Activated T-helper 1 cell treated with anti-CD3 and anti-CD28 coated beads, Interleukin-12 subunit alpha, Interleukin-12 subunit beta, Interleukin-2, Interleukin-4 antibody, amounts not matched to agents 30 ng/mL and 10 ng/mL and 1 ng/mL, durations not matched to agents 14 hours and 24 hours and 36 hours (primary cell): Measurements from ENCODE around the gene IL20. TPM values are rescaled to one million over a fixed set of nuclear protein-coding genes. Genes with fewer than 3 reads are reported as not detected.
A peak's percentile ranks its signal among the peaks of the same experiment; 100 is the strongest.

Experiments
- DNase-seq: peaks from one replicate; pipeline ENCODE4 v3.0.0; 2021; ENCODE audit warnings: low spot score
- H3K27ac Mint-ChIP-seq: one replicate; pipeline ENCODE4 v1.8.0; 2021; ENCODE audit warnings: mild to moderate bottlenecking, mixed read lengths
- H3K27me3 Mint-ChIP-seq: one replicate; pipeline ENCODE4 v1.8.0; 2022; ENCODE audit warnings: mild to moderate bottlenecking, moderate library complexity, mixed read lengths; ENCODE audit not compliant: insufficient read depth
- H3K36me3 Mint-ChIP-seq: one replicate; pipeline ENCODE4 v1.8.0; 2021; ENCODE audit warnings: low read depth, mixed read lengths
- H3K4me1 Mint-ChIP-seq: one replicate; pipeline ENCODE4 v1.8.0; 2021; ENCODE audit warnings: low read depth, mixed read lengths
- H3K4me3 Mint-ChIP-seq: one replicate; pipeline ENCODE4 v1.8.0; 2021; ENCODE audit warnings: mild to moderate bottlenecking, moderate library complexity, mixed read lengths
- H3K9me3 Mint-ChIP-seq: one replicate; pipeline ENCODE4 v1.8.0; 2021; ENCODE audit warnings: mixed read lengths
- intact Hi-C: fragments of 100-400 bp; cut with micrococcal nuclease; formaldehyde crosslinking; loops from one replicate; pipeline ENCODE4 v1.15.1; 2024
- total RNA-seq: library from RNA; stranded (reverse); gene quantifications from 2 replicates; pipeline ENCODE4 v1.2.3, GENCODE V29; 2022

Gene IL20
- total RNA-seq, 1 donor from 2014 or later, result not detected

DNA sequence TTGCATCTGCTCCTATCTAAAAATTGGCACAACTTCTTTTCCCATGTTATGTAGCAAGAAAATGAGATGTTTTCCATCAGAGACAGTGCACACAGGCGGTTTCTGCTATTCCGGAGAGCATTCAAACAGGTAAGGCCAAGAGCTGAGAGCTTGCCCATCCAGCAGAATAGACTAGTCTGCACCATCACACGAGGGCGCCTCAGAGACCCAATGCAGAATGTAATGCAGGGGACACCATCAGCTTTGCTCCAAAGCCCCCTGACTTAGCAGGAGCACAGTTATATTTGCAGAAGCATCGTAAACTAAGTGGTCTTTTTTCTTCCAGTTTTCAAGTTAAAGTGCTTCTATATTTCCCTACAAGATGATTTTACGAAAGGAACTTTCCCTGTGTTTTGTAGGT is 36.5 kb downstream of the IL20 start:
- H3K9me3 Mint-ChIP-seq, result no peaks in the 10 kb centered on the region
- H3K4me1 Mint-ChIP-seq, result peaks cover 69% of the 10 kb centered on the region
- no peak overlapping the region for H3K27ac Mint-ChIP-seq
- intact Hi-C loops, result loop anchor here (10.0 kb wide), 1 partner anchor 397 kb away; the partner anchor contains the start of gene RASSF5
- H3K4me3 Mint-ChIP-seq, result no peak overlapping the region
- no peaks in the 10 kb centered on the region for H3K27me3 Mint-ChIP-seq
- no peak for DNase-seq
- peaks cover 43% of the 10 kb centered on the region for H3K36me3 Mint-ChIP-seq

DNA sequence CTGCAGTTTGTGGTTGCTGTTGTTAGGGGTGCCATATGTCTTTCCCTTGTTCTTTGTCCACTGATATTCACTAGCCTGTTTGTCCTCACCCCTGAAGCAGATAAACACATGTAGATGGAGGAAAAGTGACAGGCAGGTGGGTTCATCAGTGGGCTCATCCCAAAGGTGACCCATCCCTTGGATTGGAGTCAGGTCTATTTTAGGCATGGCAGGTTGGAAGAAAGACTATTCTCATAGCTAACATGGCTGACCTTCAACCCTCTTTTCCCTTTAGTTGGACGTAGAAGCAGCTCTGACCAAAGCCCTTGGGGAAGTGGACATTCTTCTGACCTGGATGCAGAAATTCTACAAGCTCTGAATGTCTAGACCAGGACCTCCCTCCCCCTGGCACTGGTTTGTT is 37.3 kb downstream of the IL20 start:
- Mint-ChIP-seq H3K4me3 (no peak overlapping the region), H3K27me3 (no peaks in the 10 kb centered on the region), H3K27ac (no peak overlapping the region), H3K9me3 (no peaks in the 10 kb centered on the region), H3K4me1 (peaks cover 63% of the 10 kb centered on the region), H3K36me3 (peaks cover 43% of the 10 kb centered on the region)
- no peak for DNase-seq
- intact Hi-C loops, result loop anchor here (10.0 kb wide), 1 partner anchor 398 kb away; the partner anchor contains the start of gene RASSF5

- intact Hi-C loops, result loop anchor here (1.0 to 10.0 kb wide), 3 partner anchors 9 to 399 kb away; partner anchors contain the start of gene RASSF5
- Mint-ChIP-seq H3K27me3 (no peaks in the 10 kb centered on the region), H3K36me3 (peaks cover 50% of the 10 kb centered on the region), H3K4me3 (no peak overlapping the region), H3K4me1 (peaks cover 63% of the 10 kb centered on the region), H3K27ac (no peak overlapping the region), H3K9me3 (no peaks in the 10 kb centered on the region)
- DNase-seq, result no peak
Observed at GRCh38 chr1:206903687-206904086, 38.3 kb downstream of the IL20 start.

DNA sequence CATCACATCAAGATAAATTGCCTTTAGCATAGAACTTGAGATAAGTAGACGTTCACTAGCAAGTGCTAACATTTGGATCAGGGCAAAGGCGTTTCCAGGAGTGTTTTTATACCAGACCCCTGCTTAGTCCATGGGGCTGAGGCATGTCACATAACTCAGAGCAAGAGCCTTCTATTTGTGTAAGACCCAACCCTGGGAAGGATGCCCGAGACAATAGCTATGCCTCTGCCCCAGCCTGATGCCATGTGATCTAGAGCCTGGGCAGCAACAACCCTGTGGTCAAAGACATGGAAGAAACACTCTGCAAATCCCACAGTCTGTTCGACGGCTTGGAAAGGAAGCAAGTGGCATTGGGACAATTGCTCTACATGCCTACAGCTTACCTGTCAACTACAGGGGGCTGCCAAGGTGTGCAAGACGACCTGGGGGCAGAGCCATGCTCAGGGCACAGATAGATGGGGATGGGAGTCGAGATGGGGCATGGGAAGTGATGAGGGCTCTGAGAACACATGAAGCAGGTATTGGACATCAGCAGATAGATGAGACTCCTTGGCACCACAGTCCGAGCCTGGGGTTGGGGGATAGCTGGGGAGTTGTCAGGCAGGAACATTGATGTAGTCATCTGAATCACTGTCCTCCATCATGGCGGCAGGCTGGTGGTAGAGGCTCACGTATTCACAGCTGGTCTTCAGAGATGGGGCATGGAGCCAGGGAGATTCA is 39.2 kb downstream of the IL20 start:
- Mint-ChIP-seq H3K27ac (peak overlapping the region; percentile 69), H3K36me3 (peaks cover 53% of the 10 kb centered on the region)
- intact Hi-C loops, result loop anchor here (1.0 to 10.0 kb wide), 4 partner anchors 7 to 400 kb away; partner anchors contain the start of genes IL24 and RASSF5

DNA sequence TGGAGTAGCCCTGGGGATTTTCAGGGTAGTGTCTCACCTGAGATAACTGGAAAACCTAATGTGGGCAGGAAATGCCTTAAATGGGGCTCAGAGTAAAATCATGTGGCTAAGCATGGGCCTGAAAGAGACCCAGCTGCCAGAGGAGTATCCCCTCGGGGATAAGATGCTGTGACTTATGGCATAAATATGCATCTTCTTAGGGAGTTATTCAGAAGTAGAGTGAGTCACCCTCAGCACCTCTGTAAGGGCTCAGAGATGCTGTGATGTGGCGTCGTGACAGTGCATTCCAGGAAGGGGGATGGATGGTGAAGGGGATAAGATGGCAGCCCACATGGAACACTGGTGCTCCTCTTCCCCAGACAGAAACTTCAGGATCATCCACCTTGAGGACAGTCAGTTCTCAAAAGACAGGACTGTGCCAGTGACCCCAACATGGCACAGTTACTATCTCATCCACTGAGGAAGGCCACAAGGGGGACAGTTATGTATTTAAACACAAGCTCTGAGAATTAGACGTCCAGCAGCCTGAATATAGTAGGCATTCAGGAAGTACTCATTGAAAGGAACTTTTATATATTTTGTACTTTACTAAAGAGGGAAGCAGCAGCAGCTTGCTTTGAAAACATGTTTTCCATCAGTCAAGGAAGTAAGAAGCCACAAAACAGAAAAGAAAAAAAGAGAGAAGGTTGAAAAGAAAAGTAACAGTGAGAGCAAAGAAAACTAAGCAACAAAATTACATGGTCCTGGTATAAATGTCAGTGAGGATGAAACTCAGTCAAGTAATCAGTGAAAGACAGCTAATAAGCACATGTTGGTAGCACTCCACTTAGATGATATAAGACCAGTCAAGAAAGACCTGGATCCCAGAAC is 40.1 kb downstream of the IL20 start:
- H3K36me3 Mint-ChIP-seq, result peaks cover 55% of the 10 kb centered on the region
- peaks cover 62% of the 10 kb centered on the region for H3K4me1 Mint-ChIP-seq
- intact Hi-C loops, result loop anchor here (1.0 to 10.0 kb wide), 3 partner anchors 8 to 401 kb away; partner anchors contain the start of genes IL24 and RASSF5
- DNase-seq, result no peak
- no peaks in the 10 kb centered on the region for H3K27me3 Mint-ChIP-seq
- no peaks in the 10 kb centered on the region for H3K9me3 Mint-ChIP-seq
- H3K27ac Mint-ChIP-seq, result peak overlapping the region; percentile 69
- H3K4me3 Mint-ChIP-seq, result peak overlapping the region; percentile 48

More for the DNA sequence above, 39.2 kb downstream of the IL20 start:
- DNase-seq, result no peak
- Mint-ChIP-seq H3K9me3 (no peaks in the 10 kb centered on the region), H3K27me3 (no peaks in the 10 kb centered on the region), H3K4me1 (peaks cover 64% of the 10 kb centered on the region), H3K4me3 (peak overlapping the region; percentile 48)

- Mint-ChIP-seq H3K9me3 (no peaks in the 10 kb centered on the region), H3K4me1 (peaks cover 65% of the 10 kb centered on the region), H3K4me3 (peak overlapping the region; percentile 66), H3K27ac (no peak overlapping the region), H3K36me3 (peaks cover 58% of the 10 kb centered on the region), H3K27me3 (peaks cover 3% of the 10 kb centered on the region)
- DNase-seq, result no peak
- intact Hi-C loops, result loop anchor here (10.0 kb wide), 1 partner anchor 403 kb away; the partner anchor contains the start of gene RASSF5
Observed at GRCh38 chr1:206907304-206907991, 42.0 kb downstream of the IL20 start.

GRCh38 chr1:206908038-206908437 is 42.6 kb downstream of the IL20 start:
- no peaks in the 10 kb centered on the region for H3K9me3 Mint-ChIP-seq
- DNase-seq, result no peak
- intact Hi-C loops, result loop anchor here (10.0 kb wide), 1 partner anchor 403 kb away; the partner anchor contains the start of gene RASSF5
- H3K4me1 Mint-ChIP-seq, result peaks cover 71% of the 10 kb centered on the region
- no peak overlapping the region for H3K27ac Mint-ChIP-seq
- H3K36me3 Mint-ChIP-seq, result peaks cover 57% of the 10 kb centered on the region
- peak overlapping the region; percentile 66 for H3K4me3 Mint-ChIP-seq
- peaks cover 3% of the 10 kb centered on the region for H3K27me3 Mint-ChIP-seq

DNA sequence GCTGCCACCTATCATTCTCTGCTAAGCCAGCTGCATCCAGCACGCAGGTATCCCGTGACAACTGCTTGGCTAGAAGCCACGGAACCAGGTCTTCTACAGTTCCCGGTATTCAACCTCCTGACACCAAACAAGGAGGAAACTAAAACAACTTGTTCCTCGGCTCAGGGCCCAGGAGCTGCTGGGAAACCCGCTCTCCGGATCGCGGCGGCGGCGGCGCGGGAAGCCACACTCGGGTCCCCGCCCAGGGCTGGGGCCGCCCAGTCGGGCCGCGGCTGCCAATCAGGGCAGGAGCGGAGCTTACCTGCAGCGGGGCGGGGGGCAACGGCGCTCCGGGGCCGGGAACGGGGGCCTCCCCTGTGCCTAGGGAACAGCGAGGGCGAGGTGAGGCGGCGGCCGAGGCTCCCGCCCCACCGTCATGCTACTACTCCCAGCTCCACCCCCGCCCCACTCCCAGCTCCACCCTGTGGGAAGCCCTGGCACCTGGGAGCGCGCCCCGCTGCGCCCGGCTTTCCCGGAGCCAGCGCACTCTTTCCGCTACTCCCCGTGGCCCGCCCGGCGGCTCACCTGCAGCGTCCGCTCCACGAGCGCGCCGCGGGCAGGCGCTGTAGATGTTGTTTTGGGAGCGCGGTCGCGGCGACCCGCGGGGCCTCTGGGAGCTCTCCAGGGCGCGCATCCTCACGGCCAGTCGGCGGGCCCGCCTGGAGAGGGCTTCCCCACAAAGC is 43.9 kb downstream of the IL20 start:
- peaks cover 57% of the 10 kb centered on the region for H3K36me3 Mint-ChIP-seq
- no peak overlapping the region for H3K27ac Mint-ChIP-seq
- peak overlapping the region; percentile 69 for H3K4me3 Mint-ChIP-seq
- DNase-seq, result no peak
- intact Hi-C loops, result loop anchor here (10.0 kb wide), 1 partner anchor 405 kb away; the partner anchor contains the start of gene RASSF5
- H3K27me3 Mint-ChIP-seq, result peaks cover 3% of the 10 kb centered on the region
- H3K9me3 Mint-ChIP-seq, result no peaks in the 10 kb centered on the region
- peaks cover 61% of the 10 kb centered on the region for H3K4me1 Mint-ChIP-seq

DNA sequence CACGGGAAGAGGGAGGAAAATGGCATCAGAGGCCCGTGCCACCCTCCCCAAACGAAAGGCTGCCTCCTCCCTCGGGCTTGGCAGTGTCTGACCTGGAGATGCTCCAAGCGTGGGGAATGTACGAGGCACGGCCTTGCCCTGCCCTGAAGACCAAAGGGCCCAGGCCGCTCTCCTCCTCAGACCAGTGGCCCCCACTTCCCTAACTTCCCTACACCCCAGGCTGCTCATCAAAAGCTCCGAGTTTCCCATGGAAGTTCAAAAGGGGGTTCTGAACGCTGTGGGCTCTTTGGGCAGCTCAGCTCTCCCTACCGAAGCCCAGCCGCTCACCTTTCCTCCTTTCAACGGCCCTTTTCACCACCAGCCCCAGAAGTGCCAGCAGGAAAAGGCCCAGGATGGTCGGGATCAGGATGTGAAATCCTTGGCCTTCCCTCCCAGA is 44.5 kb downstream of the IL20 start:
- H3K27me3 Mint-ChIP-seq, result peaks cover 3% of the 10 kb centered on the region
- H3K36me3 Mint-ChIP-seq, result peaks cover 54% of the 10 kb centered on the region
- peaks cover 60% of the 10 kb centered on the region for H3K4me1 Mint-ChIP-seq
- intact Hi-C loops, result loop anchor here (5.0 to 10.0 kb wide), 2 partner anchors 405 to 587 kb away; partner anchors contain the start of genes CR1 and RASSF5
- peak overlapping the region; percentile 32 for H3K4me3 Mint-ChIP-seq
- no peaks in the 10 kb centered on the region for H3K9me3 Mint-ChIP-seq
- DNase-seq, result no peak
- H3K27ac Mint-ChIP-seq, result no peak overlapping the region

GRCh38 chr1:206911064-206911663 is 45.7 kb downstream of the IL20 start:
- intact Hi-C loops, result loop anchor here (1.0 to 5.0 kb wide), 3 partner anchors 17 to 586 kb away; partner anchors contain the start of gene CR1
- H3K36me3 Mint-ChIP-seq, result peaks cover 53% of the 10 kb centered on the region
- H3K4me1 Mint-ChIP-seq, result peaks cover 60% of the 10 kb centered on the region
- H3K27ac Mint-ChIP-seq, result no peak overlapping the region
- H3K27me3 Mint-ChIP-seq, result peaks cover 3% of the 10 kb centered on the region
- no peak overlapping the region for H3K4me3 Mint-ChIP-seq
- DNase-seq, result no peak
- no peaks in the 10 kb centered on the region for H3K9me3 Mint-ChIP-seq

GRCh38 chr1:206912445-206913095 is 47.1 kb downstream of the IL20 start:
- peak; percentile 49 for DNase-seq
- H3K9me3 Mint-ChIP-seq, result no peaks in the 10 kb centered on the region
- peaks cover 3% of the 10 kb centered on the region for H3K27me3 Mint-ChIP-seq
- peaks cover 68% of the 10 kb centered on the region for H3K4me1 Mint-ChIP-seq
- peaks cover 62% of the 10 kb centered on the region for H3K36me3 Mint-ChIP-seq
- intact Hi-C loops, result loop anchor here (1.0 to 5.0 kb wide), 10 partner anchors 8 to 585 kb away; partner anchors contain the start of genes CR1 and IL20
- no peak overlapping the region for H3K4me3 Mint-ChIP-seq
- no peak overlapping the region for H3K27ac Mint-ChIP-seq
